ENCODE results near the gene METTL23.
"Not testable (repeated sequence)": the region's sequence is repeated elsewhere in the genome, so short reads cannot be mapped to it uniquely, and the experiment has no call there.

The METTL23 gene

GRCh38 chr17:76727745-76728456 lies 1.3 kb downstream of the METTL23 start:
- in situ Hi-C loops (cut with MboI; ENCODE audit: low pct_unique_long_range_greater_than_20kb, low sequenced_read_pairs), result no loop called here
- DNase-seq, result peak; percentile 50

GRCh38 chr17:76731800-76732733 lies 5.4 kb downstream of the METTL23 start:
- DNase-seq; in situ Hi-C loops (cut with MboI; ENCODE audit: low pct_unique_long_range_greater_than_20kb, low sequenced_read_pairs): not testable (repeated sequence)

- in situ Hi-C loops (cut with MboI; ENCODE audit: low pct_unique_long_range_greater_than_20kb, low sequenced_read_pairs), result no loop called here
- no peak for DNase-seq
These were observed 6.3 kb downstream of the METTL23 start for GRCh38 chr17:76732734-76733617.

- in situ Hi-C loops (cut with MboI; ENCODE audit: low pct_unique_long_range_greater_than_20kb, low sequenced_read_pairs), result no loop called here
- DNase-seq, result no peak
These were observed 6.9 kb downstream of the METTL23 start for GRCh38 chr17:76733618-76733957.

GRCh38 chr17:76734080-76734840 lies 7.6 kb downstream of the METTL23 start:
- DNase-seq, result peak; percentile 71
- in situ Hi-C loops (cut with MboI; ENCODE audit: low pct_unique_long_range_greater_than_20kb, low sequenced_read_pairs), result no loop called here

GRCh38 chr17:76735006-76735405 lies 8.4 kb downstream of the METTL23 start:
- in situ Hi-C loops (cut with MboI; ENCODE audit: low pct_unique_long_range_greater_than_20kb, low sequenced_read_pairs), result no loop called here

GRCh38 chr17:76735586-76736348 lies 9.1 kb downstream of the METTL23 start:
- in situ Hi-C loops (cut with MboI; ENCODE audit: low pct_unique_long_range_greater_than_20kb, low sequenced_read_pairs), result no loop called here
- DNase-seq, result peak; percentile 32

More at GRCh38 chr17:76735006-76735405, 8.4 kb downstream of the METTL23 start:
- DNase-seq, result peak; percentile 46

GRCh38 chr17:76736349-76737081 lies 9.9 kb downstream of the METTL23 start:
- peak; percentile 51 for DNase-seq
- in situ Hi-C loops (cut with MboI; ENCODE audit: low pct_unique_long_range_greater_than_20kb, low sequenced_read_pairs), result no loop called here

- in situ Hi-C loops (cut with MboI; ENCODE audit: low pct_unique_long_range_greater_than_20kb, low sequenced_read_pairs), result no loop called here
These were observed 10.5 kb downstream of the METTL23 start, which contains the start of gene SRSF2 for GRCh38 chr17:76737082-76737675. Gene SRSF2 (minus strand): TSS chr17:76737331. CDS start chr17:76737160, 171 bp downstream.

GRCh38 chr17:76737676-76738467 lies 11.2 kb downstream of the METTL23 start, which contains the start of gene MFSD11:
Gene MFSD11 (plus strand): TSS chr17:76738119. CDS start chr17:76738353, 234 bp downstream.
- in situ Hi-C loops (cut with MboI; ENCODE audit: low pct_unique_long_range_greater_than_20kb, low sequenced_read_pairs), result no loop called here
- DNase-seq, result peak; percentile 96

More at GRCh38 chr17:76737082-76737675, 10.5 kb downstream of the METTL23 start, which contains the start of gene SRSF2:
- DNase-seq, result peak; percentile 99

GRCh38 chr17:76738468-76738850 lies 11.8 kb downstream of the METTL23 start:
- in situ Hi-C loops (cut with MboI; ENCODE audit: low pct_unique_long_range_greater_than_20kb, low sequenced_read_pairs), result no loop called here
- peak; percentile 29 for DNase-seq

GRCh38 chr17:76739568-76740115 lies 13.0 kb downstream of the METTL23 start:
- DNase-seq; in situ Hi-C loops (cut with MboI; ENCODE audit: low pct_unique_long_range_greater_than_20kb, low sequenced_read_pairs): not testable (repeated sequence)

GRCh38 chr17:76740329-76741118 lies 13.9 kb downstream of the METTL23 start:
- in situ Hi-C loops (cut with MboI; ENCODE audit: low pct_unique_long_range_greater_than_20kb, low sequenced_read_pairs), result no loop called here
- DNase-seq, result no peak

- in situ Hi-C loops (cut with MboI; ENCODE audit: low pct_unique_long_range_greater_than_20kb, low sequenced_read_pairs), result no loop called here
- no peak for DNase-seq
These were observed 16.3 kb downstream of the METTL23 start for GRCh38 chr17:76742958-76743357.

GRCh38 chr17:76744747-76745146 lies 18.1 kb downstream of the METTL23 start:
- in situ Hi-C loops (cut with MboI; ENCODE audit: low pct_unique_long_range_greater_than_20kb, low sequenced_read_pairs), result no loop called here
- no peak for DNase-seq
